Activated CD4-positive, CD25-positive, alpha-beta regulatory T cell treated with anti-CD3 and anti-CD28 coated beads, Interleukin-2, amount 50 U/mL, for 72 hours (primary cell): ENCODE results near the gene PRKAG1.

ENCODE experiments used
- DNase-seq: peaks from one replicate; pipeline ENCODE4 v3.0.0; 2021

Gene PRKAG1

DNA sequence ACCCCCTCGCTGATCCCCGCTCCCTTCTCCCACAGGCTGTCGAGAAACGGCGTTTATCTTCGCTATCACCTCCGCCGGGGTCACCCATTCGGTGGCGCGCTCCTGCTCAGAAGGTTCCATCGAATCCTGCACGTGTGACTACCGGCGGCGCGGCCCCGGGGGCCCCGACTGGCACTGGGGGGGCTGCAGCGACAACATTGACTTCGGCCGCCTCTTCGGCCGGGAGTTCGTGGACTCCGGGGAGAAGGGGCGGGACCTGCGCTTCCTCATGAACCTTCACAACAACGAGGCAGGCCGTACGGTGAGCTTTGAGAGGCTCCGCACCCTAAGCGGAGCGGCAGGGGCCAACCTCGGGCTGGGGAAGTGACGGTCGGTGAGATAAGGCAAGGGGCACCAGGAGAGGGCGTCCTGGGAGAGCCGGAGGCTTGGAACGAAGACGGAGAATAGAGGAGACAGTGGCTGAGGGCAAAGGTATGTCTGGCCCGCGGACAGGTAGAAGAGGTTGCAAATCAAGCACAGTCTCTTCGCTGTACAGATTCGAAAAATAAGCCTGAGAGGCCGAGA lies 38.1 kb downstream of the PRKAG1 start:
- DNase-seq = no peak

DNA sequence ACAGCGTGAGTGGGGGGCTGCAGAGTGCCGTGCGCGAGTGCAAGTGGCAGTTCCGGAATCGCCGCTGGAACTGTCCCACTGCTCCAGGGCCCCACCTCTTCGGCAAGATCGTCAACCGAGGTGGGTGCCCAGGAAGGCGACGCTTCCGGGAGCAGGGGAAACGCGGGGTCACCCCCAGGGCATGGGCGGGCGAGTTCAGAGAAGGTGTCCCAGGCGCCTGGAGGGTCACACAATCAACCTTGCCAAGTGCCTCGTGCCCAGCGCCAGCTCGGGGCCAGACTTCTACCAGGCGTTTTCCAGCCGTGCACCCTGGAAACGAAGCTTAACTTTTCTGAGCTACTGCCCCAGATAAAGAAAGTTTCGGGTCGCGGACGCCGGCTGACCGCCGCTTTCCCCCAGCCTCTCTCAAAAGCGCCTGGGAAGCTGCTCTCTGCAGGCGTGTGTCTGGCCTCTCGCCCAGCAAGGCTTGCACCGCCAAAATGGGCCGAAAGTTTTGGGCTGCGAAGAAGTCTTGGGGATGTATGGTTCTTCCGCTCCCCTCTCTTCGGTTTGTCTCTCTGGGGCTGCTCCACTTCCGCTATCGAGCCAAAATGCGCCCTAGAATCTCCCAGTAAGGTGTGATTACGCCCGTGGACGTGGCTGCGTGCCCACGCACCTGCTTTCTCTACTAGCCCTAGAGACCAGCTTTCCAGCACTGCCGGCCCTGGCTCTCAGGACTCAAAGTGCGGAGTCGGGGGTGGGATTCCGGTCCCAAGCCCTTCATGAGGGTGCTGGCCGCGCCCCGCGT lies 38.8 kb downstream of the PRKAG1 start:
- no peak for DNase-seq

DNA sequence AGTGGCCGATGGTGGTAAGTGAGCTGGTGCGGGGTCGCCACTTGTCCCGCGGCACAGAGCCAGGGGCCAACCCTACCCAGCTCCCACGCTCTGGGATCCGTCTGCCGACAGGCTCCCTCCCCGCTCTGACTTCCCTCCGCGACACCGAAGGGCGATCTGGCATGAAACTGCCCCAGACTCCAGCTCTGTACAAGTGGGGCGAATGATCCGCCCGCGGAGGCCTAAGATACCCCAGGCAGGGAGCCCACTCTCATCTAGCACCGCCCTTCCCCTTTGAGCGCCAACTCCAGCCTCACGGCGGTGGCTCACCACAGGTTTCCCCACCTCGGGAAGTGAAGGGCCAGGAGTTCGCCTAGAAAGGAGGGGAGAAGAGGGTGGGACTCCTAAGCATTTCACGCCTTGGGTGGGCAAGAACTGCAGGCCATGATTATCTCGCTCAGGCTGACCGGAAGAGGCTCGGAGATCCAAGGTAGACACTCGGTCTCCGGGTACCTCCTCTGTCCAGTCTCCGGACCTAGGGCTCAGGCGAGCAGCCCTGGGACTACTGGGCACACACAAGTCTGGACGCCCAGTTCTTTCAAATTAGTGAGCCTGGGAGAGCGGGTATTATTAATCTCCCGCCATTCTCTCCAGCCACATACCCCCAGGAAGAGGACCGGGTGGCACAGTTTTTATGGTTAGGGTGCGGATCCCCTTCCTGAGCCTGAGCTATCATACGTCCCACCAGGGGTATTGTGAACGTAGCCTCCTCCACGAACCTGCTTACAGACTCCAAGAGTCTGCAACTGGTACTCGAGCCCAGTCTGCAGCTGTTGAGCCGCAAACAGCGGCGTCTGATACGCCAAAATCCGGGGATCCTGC lies 39.6 kb downstream of the PRKAG1 start:
- DNase-seq = no peak

DNA sequence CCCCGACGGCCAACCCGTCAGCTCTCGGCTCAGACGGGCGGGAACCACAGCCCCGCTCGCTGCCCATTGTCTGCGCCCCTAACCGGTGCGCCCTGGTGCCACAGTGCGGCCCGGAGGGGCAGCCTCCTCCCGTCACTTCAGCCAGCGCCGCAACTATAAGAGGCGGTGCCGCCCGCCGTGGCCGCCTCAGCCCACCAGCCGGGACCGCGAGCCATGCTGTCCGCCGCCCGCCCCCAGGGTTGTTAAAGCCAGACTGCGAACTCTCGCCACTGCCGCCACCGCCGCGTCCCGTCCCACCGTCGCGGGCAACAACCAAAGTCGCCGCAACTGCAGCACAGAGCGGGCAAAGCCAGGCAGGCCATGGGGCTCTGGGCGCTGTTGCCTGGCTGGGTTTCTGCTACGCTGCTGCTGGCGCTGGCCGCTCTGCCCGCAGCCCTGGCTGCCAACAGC lies 40.3 kb downstream of the PRKAG1 start, which contains the start of gene WNT1:
Gene WNT1 (plus strand): TSS at position 32 of the 450 bp plus-strand sequence. CDS start 329 bp downstream, at position 361.
- DNase-seq = peak; percentile 43

DNA sequence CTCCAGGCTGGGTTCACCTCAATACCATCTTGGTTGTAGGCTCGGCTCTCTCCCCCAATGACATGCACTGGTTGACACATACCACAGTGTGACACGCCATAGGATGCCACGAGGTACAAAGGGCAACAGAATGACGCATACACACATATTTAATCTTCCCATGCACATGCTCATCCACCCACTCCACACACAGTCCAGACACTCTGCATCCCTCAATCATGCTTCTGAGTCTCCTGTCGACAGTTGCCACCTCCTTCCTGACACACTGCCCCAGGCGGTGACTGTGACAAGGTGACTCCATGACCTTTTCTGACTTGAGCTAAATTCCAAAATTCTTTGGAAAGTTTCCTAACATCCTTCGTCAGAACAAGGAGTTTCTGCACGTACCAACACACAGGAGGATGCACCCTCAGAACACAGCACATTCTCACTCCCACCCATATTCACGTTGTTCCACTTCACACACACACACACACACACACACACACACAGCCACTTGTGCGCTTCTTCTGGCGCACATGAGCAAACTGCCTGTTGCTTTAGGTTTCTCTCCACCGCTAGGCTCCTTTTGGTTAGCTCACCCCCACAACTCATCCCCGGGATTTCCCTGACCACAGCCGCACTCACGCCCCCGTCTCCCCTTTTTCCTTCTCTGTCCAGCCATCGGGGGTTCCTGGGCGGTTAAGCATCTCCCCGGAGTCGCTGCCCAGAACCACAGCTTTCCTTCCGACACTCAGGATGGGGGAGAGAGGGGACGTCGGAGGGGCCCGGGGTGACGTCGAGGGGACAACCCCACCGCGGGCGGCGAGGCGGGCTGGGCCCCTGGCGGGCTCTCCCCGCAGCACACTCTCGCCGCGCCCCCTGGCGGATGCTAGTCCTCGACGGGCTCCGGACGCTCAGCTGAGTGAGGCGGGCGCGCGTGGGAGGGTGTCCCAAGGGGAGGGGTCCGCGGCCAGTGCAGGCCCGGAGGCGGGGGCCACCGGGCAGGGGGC lies 41.0 kb downstream of the PRKAG1 start:
- DNase-seq = peak; percentile 89

DNA sequence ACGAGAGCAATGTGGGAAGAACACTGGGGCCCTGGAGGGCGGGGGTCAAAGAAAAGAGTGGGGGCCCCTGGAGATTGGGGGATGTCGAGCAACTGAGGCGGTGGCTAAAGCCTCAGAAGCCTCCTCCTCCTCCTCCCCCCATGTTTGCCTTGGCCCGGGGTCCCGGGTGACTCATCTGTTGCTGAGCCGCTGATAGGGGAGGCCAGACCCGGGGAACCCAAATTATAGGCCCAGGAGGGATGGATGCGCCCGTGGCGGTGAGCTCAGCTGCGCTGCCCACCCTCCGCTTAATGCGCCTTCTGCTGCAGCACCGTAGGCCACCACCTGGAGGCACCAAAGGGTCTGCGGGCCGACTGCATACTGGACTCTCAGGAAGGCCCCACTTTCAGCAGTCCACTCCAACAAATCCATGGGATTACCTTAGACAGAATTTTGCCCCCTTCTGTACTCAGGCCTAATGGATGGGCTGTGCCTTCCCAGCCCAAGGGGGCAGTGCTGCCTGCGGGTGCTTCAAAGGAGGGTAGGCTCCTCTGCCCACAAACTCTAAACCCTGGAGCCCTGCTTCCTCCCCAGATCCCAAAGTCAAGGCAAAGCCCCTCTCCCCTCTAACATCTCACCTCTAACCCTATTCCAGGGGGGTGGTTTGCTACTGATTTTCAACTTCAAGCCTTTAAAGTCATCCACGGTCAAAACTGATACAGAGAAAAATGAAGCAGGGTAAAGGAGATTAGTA lies 44.5 kb downstream of the PRKAG1 start:
- peak; percentile 49 for DNase-seq

DNA sequence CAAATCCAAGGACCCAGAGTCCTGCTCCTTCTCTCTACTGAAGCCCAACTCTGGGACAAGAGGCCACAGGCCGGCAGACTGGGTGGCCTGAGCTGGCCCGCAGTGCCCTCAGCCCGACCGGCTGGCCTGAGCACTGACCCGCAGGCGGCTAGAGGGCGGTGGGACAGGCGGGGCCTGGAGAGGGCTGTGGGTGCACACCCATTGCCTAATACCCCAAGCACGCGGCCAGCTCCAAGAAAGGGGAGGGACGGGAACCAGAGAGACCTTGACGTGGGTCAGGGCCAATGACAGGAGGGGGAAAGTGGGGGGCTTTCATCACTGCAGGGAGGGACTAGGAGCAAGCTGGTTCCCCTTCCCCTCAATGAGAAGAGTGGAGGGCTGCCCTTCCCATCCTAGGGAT lies 45.0 kb downstream of the PRKAG1 start:
- DNase-seq = no peak

DNA sequence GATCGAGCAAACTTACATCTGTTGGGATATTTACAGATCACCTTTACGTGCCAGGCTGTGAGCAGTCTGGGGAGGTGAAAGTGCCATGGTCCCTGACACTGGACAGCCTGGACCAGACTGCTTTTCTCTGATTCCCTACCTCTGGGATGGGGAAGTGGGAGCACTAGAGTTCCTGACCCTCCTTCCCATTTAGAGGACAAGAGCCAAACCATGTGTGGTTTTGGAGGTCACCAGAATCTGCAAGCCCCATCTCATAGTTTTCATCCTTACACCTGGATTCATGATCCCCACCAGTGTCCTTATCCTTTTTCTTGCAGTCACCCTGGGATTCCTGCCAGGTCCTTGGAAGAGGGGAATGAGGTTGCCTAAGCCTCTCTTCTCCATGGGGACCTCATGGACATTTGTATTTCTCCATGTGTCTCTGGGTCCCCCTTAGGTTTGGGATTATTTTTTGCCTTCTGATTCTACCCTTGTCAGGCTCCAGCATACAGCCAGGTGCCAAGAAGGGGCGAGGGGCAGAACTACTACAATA lies 45.6 kb downstream of the PRKAG1 start:
- no peak for DNase-seq

DNA sequence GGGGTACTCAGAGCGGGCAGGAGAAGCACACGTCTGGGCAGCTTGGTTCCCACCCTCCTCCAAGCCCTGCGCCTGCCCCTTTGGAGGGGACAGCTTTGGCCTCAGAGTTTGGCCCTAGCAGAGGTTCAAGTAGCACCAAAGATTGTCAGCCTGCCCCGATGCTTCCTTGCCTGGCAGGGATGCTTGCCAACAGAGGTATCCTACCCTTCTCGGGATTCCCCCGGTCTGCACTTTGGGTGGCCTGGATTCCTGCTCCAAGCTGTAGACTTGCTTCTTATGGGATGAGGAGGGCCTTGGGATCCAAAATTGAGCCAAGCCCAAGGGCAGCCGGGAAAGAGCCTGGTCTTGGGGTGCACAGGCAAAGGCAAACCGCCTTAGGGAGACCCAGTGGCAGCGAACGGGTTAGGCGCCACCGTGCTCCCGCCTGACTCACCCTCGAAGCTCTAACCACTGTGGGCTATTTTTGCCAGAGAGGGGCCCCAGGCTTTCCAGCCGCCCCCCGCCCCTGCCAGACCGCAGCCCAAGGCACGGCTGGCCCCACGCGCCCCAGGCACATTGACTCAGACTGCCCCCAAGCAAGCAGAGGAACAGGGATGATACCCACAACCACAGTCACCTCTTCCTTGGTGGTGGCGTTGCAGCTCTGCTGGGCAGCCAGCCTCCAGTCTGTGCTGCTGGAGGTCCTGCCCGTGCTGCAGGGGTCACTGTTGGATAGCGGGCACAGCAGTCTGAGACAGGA lies 46.2 kb downstream of the PRKAG1 start:
- no peak for DNase-seq

DNA sequence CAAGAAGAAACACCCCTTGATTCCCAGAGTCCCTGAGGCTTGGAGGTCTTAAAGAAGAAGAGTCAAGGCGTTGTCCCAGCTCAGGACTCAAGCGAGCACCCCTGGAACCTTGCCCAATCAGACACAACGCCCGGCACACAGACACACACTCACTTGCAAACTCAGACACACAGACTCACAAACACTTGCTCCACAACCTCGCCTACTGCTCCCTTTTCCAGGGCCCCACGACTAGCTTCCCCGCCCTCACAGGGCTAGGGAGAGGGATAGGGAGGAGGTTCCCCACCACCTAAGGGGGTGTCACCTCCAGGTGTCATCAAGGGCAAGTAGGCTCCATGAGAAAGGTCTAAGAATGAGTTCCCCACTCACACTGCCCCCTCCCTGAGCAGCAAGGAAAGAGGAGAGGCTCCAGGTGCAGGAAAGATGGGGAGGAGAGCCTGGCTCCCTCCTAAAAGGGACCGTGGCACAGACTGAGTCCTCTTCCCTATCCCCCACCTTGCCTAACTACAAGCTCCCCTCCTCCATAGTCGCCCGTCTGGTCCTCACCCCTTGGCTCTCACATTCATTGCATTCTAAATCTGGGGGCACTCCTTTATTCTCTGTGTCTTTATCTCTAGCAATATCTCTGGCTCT lies 47.8 kb downstream of the PRKAG1 start:
- no peak for DNase-seq

DNA sequence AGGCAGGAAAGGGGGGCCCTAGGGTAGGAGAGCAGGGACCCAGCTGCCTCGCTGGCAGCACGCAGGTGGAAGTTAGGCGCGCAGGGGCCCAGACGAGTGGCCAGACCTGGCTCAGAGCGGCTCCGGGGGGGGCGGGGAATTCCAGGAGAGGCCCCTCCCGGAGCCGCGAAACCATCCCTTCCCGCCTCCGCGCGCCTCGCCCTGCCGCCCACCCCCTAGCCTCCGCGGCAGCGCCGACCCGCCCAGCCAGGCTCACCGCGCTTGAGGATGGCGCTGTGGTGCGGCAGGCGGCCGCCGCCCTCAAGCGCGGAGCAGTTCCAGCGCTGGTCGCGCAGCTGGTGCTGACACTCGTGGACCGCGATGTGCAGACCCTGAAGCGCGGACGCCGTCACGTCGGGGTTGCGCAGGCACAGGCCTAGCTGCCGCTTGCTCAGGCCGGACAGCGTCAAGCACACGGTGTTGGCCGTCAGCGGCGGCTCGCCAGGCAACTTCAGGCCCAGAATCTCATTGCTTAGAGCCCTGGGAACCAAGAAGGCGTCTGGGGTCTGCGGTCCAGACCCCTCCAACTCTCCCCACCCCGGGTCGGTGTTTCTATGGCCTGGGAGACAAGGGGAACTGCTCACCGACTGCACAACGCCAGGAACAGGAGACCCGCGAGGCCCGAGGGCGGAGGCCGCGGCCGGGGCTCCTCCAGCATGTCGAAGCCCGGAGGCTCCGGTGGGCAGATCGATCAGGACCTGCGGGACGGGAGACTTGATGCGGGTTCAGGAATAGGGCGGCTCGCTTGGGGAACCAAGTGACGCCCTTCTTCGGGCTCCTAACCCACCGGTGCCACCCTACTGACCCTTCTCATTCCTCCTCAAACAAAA lies 48.5 kb downstream of the PRKAG1 start:
- DNase-seq = no peak

DNA sequence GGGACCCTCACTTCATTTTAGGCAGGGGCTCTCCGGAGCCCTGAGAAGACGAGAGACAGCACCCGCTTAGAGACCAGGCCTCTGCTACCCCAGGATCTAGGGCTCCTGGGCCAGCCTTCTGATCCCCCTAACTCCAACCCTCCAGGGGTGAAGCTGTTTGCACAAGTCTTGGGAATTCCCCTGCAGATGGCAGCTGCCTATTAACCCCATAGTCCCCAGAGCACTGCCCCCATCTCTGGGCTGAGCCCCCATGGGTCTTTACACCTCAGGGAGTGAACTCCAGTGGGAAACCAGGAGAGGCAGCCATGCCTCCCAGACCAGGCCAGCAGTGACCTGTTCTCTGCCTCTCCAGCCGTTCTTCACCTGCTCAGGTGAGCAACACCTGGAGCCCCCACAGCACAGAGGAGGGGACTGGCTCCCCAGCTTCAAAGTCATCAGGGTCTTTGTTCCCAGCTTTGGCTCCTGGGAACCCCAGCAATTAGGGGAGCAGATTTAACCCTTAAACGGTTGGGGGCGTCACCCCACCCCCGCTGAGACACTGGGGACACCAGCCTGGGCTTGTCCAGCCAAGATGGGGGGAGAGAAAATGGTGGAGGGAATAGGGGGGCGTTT lies 49.3 kb downstream of the PRKAG1 start:
- no peak for DNase-seq

DNA sequence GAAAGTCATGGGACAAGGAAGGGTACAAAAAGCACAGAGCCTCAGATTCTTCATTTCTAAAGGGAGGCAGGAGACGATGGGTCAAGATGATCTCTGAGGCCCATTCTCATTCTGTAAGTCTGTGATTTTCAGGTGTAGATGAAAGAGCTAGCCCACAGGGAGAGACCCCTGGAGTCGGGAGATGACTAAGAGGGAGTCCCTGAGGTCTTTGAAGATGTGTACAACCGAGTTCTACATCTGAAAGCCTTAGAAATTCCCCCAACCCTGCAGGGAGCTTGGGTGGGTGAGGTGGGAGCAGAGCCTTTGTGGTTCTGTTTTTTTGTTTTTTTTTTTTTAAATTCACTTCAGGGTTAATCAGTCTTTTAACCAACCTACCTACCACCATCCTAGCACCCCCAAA lies 50.1 kb downstream of the PRKAG1 start:
- no peak for DNase-seq

DNA sequence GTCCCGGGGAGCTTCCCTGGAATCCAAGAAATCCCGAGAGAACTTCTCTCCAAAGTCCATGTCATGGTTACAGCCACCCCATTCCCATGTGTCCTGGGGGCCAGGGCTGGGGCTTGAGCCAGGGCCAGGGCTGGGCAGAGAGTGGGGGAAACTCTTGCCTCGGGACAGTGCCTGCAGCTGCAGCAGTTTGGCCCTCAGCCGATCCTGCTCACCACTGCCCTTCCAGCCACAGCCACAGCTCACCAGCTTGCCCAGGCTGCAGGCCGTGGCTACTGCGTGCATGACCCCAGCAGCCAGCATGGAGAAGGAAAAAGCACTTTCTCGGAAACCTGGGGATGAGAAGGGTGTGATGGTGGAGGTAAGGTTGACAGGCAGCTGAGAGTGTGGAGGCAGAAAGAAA lies 50.6 kb downstream of the PRKAG1 start:
- no peak for DNase-seq

DNA sequence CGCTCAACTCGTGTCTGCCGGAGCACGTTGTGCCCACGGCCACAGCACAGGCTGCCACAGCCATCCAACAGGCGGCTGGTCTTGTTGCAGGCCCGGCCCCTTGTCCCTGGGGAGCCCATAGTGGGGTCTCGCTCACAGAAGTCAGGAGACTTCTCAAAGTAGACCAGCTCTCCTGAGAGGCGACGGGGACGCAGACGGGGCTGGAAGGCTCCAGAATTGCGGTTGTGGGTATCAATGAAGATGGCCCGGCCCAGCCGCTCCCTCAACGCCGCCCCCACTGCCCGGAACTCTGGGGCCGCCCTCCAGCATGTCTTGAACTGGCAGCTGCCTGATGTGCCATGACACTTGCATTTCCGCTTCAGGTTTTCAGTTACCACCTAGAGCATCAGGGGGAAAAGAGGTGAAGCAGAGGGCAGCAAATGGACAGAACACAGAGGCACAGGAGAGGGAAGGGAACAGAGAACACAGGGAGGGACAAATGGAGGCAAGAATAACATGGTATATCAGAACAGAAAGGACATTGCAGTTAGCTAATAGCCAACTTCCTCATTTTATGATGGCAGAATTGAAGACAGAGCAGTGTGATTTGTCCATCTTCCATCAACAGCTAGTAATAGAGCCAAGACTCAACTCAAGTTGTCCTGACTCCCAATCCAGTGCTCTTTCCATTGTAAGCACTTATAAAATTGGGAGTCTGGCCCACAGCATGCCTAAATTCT lies 52.2 kb downstream of the PRKAG1 start:
- DNase-seq = no peak

DNA sequence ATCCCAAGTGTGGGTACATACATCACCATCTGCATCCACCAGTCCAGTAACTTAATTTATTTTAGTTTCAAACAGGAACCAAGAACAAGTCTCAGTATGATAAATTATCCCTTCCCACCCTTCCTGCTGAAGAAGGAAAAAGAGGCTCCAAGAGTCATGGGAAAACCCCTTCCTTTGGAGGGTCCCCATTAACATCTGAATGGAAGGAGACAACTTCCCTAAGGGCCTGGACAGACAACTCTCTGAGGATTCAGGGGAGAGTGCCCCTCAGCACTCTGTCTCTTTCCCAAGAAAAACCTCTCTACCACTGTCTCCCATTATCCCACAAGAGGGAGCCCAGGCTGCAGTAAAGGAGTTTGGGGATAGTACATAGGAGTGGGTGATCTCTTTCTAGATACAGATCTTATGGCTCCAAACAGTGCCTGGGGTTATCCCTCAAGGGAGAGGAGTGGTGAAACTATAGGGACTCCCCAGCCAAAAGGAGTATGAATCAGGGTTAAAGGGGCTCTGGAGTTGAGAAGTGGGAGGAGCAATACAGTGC lies 53.2 kb downstream of the PRKAG1 start:
- no peak for DNase-seq

DNA sequence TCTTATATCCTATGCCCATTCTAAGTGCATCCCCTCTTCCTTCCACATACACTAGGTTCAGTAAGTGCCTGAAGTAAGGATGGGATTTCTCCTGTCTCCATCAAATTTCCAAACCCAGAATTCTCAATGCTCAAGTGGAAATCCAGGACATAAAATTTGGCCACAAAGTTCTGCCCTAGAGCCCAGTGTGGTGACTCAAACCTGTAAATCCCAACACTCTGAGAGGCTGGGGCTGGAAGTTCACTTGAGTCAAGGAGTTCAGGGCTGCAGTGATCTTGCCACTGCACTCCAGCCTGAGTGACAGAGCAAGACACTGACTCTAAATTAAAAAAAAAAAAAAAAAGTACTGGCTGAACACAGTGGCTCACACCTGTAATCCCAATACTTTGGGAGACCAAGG lies 56.8 kb downstream of the PRKAG1 start:
- DNase-seq = no peak

DNA sequence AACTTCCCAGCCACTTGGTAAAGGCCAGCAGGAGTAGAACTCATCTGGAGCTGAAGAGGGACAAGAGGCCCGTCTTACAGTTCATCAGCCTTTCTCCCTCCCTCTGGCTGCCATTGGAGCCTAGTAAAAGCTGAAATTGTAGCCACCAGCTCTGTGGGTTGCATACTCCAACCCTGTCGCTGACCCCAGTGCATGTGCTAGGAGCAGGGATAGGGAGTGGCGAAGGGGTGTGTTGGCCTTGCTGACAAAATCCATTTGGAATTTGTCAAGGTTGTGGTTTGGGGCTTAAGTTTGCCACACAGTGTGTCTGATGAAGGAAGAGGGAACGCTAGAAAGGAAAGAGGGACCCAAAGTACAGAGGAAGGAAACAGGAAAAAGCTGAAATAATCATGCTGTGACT lies 57.2 kb downstream of the PRKAG1 start:
- no peak for DNase-seq
